Astrocyte (in vitro differentiated cells and primary cell): ENCODE results near the gene BNIP5.

ENCODE experiments used
- EZH2 ChIP-seq: IDR thresholded peaks from 2 replicates; pipeline ENCODE4 v1.6.1; 2012; ENCODE audit warnings: mild to moderate bottlenecking, low read length, inconsistent platforms; ENCODE audit not compliant: insufficient read depth
- TF ChIP-seq, protein P1 (sequence below): IDR thresholded peaks from 2 replicates; pipeline ENCODE4 v1.5.1; 2011; ENCODE audit warnings: low read depth, mild to moderate bottlenecking, inconsistent platforms, low read length, moderate library complexity; ENCODE audit not compliant: insufficient read depth

DNA sequence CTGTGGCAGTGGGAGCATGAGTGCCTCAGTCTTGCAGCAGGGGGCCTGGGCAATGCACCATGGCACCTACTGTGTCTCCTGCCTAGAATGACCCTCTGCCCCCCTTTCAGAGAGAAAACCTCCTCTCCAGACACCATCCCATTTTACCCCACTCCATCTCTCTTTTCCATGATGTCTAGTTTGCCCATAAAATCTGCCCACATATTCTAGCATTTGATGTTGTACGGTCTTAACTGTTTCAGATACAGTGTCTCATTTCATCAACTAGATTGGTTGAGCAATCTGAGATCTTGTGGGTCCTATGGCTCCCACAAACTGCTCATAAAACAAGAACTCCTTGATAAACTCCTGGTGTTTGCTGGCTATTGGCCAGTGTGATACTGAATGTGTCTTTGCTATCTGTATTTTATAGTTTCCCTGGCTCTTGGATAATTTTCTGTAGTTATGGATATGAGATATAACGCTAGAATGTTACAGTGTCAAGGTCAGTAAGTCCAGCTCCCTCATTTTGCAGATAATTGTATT is 58.7 kb downstream of the BNIP5 start:
- TF ChIP-seq, protein P1, sequence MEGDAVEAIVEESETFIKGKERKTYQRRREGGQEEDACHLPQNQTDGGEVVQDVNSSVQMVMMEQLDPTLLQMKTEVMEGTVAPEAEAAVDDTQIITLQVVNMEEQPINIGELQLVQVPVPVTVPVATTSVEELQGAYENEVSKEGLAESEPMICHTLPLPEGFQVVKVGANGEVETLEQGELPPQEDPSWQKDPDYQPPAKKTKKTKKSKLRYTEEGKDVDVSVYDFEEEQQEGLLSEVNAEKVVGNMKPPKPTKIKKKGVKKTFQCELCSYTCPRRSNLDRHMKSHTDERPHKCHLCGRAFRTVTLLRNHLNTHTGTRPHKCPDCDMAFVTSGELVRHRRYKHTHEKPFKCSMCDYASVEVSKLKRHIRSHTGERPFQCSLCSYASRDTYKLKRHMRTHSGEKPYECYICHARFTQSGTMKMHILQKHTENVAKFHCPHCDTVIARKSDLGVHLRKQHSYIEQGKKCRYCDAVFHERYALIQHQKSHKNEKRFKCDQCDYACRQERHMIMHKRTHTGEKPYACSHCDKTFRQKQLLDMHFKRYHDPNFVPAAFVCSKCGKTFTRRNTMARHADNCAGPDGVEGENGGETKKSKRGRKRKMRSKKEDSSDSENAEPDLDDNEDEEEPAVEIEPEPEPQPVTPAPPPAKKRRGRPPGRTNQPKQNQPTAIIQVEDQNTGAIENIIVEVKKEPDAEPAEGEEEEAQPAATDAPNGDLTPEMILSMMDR = no peak
- TF ChIP-seq EZH2 = no peak
